ENCODE data around the gene SLC9A8.
A peak's percentile ranks its signal among the peaks of the same experiment; 100 is the strongest.

The SLC9A8 gene

DNA sequence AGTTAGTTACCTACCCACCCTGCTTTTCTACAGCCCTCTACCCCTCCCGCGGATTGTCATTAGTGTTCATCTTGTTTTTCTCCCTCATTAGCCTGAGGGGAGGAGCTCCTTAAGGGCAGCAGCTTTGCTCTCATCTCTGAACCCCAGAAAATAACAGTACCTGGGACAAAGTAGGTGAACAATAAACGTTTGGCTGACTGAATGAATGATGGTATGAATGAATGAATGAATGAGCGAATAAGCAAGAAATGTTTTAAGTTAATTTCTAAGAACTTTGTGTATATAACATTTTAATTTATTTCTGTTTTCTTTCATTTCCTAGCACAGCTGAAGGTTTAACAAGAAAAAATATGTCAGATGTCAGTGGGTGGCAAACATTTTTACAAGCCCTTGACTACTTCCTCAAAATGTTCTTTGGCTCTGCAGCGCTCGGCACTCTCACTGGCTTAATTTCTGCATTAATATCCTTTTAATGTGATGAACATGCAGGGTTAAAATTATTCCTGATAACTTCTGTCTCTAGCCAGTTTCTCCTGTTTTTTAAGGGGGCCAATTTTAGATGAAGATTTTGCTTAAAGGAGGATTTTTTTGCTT lies 50.1 kb downstream of the SLC9A8 start:
- no peak for TF ChIP-seq POLR2A (IDR thresholded peaks at IDR 0.05; ENCODE audit: low read length)
- no peak for TF ChIP-seq GATA1 (IDR thresholded peaks at IDR 0.05; ENCODE audit: low read depth, low read length)
- DNase-seq = no peak

- DNase-seq = no peak
- TF ChIP-seq POLR2A (IDR thresholded peaks at IDR 0.05; ENCODE audit: low read length) (no peak), GATA1 (IDR thresholded peaks at IDR 0.05; ENCODE audit: low read depth, low read length) (no peak)
Measured at GRCh38 chr20:49863666-49864065, 51.0 kb downstream of the SLC9A8 start.

DNA sequence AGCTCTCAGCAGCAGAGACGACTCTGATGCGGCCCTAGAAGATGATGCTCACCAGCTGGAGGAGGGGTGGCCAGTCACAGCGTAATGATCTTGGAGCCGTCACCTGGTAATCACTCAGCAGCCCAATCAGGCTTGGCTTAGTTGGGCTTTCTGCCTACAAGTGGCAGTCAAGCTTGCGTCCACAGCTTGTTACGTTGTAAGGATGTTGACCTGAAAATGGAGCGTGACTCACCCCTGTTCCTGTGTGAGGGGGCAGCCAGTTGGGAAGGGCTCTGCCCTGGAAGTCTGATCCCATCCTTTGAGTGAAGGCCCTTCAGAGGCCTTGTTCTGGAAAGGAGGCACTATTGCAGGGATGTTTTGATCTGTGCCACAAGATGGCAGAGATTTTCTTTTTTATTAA lies 52.9 kb downstream of the SLC9A8 start:
- no peak for DNase-seq
- TF ChIP-seq GATA1 (IDR thresholded peaks at IDR 0.05; ENCODE audit: low read depth, low read length) (no peak), POLR2A (IDR thresholded peaks at IDR 0.05; ENCODE audit: low read length) (no peak)

DNA sequence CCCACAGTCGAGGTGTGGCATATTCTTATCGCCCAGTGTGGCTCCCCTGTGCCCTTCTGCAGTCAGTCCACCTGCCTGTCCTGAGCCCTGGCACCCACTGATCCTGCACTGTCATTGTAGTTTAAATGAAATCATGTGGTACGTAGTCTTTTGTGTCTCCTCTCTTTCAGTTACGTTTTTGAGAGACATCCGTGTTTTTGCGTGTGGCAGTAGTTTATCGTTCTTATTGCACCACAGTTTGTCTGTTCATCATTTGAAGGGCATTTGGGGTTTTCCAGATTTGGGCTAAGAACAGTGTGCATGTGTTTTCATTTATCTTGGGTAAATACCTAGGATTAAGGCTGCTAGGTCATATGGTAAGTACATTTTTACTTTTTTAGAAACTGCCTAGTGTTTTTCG lies 53.4 kb downstream of the SLC9A8 start:
- DNase-seq = no peak
- TF ChIP-seq POLR2A (IDR thresholded peaks at IDR 0.05; ENCODE audit: low read length) = no peak
- TF ChIP-seq GATA1 (IDR thresholded peaks at IDR 0.05; ENCODE audit: low read depth, low read length) = no peak

GRCh38 chr20:49867453-49868215 lies 55.0 kb downstream of the SLC9A8 start:
- DNase-seq = no peak
- no peak for TF ChIP-seq GATA1 (IDR thresholded peaks at IDR 0.05; ENCODE audit: low read depth, low read length)
- TF ChIP-seq POLR2A (IDR thresholded peaks at IDR 0.05; ENCODE audit: low read length) = no peak

- DNase-seq = no peak
- no peak for TF ChIP-seq POLR2A (IDR thresholded peaks at IDR 0.05; ENCODE audit: low read length)
- no peak for TF ChIP-seq GATA1 (IDR thresholded peaks at IDR 0.05; ENCODE audit: low read depth, low read length)
Measured at GRCh38 chr20:49868538-49868937, 55.9 kb downstream of the SLC9A8 start.

- peak; percentile 7 to 38 for DNase-seq
- TF ChIP-seq POLR2A (IDR thresholded peaks at IDR 0.05; ENCODE audit: low read length) (no peak), GATA1 (IDR thresholded peaks at IDR 0.05; ENCODE audit: low read depth, low read length) (no peak)
Measured at GRCh38 chr20:49868964-49869363, 56.3 kb downstream of the SLC9A8 start.

DNA sequence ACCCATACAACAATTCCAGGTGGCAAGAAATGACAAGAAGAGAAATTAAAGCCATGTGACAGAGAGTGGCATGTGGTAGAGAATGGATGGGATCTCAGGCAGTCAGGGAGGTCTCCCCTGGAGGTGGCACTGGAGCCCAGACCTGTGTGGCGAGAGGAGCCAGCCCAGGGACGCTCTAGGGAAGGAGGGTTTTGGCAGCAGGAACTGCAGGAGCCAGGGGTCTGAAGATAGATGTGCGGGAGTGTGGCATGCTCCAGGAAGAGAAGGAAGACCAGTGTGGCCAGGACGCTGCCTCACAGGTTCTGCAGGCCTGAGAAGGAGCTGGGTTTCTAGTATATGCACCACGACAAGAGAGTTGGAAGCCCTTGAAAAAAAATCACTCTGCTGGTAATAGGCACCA lies 57.6 kb downstream of the SLC9A8 start:
- no peak for DNase-seq
- TF ChIP-seq GATA1 (IDR thresholded peaks at IDR 0.05; ENCODE audit: low read depth, low read length) = no peak
- no peak for TF ChIP-seq POLR2A (IDR thresholded peaks at IDR 0.05; ENCODE audit: low read length)

DNA sequence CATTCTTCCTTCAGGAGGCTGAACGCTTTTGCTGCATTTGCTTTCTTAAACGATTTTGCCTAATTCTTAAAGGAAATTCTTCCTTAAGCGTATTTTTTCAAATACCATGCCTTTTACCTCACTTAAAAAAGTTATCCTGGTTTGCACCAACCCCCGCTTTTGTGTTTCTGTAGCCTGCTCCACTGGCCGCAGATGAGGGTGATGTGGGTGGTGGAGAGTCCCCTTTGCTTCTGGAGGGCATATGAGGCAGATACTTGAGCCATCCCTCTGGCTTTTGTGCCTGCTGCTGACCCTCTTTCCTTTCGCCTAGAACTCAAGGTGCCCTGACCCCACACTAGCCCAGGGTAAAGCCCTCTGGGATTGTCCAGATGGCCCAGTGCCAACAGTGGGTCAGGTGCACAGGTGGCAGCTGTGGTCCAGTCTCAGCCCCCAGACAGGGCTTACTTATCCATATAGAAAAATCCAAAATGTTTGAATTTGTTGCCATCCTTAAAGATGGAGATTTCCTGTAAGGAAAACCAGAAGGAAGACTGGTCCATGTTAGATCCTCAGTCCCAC lies 58.8 kb downstream of the SLC9A8 start:
- TF ChIP-seq GATA1 (IDR thresholded peaks at IDR 0.05; ENCODE audit: low read depth, low read length) (no peak), POLR2A (IDR thresholded peaks at IDR 0.05; ENCODE audit: low read length) (no peak)

DNA sequence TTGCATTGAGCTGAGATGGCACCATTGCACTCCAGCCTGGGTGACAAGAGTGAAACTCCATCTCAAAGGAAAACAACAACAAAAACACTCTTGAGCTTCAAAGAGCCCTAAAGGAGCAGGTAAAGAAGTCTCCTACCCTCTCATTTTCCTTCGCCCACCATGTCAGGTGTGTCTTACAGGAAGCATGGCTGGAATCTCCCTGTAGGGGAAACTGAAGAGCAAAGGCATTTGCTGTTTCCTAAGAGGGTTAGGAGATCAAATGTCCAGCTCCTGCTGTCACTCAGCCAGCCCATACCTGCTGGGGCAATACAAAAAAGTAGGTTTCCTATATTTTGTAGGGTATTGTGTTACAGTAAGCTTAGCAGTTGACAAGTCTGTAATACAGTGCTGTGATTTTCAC lies 59.4 kb downstream of the SLC9A8 start:
- no peak for TF ChIP-seq GATA1 (IDR thresholded peaks at IDR 0.05; ENCODE audit: low read depth, low read length)
- no peak for TF ChIP-seq POLR2A (IDR thresholded peaks at IDR 0.05; ENCODE audit: low read length)
- DNase-seq = no peak

More for the DNA sequence above, 58.8 kb downstream of the SLC9A8 start:
- DNase-seq = no peak

DNA sequence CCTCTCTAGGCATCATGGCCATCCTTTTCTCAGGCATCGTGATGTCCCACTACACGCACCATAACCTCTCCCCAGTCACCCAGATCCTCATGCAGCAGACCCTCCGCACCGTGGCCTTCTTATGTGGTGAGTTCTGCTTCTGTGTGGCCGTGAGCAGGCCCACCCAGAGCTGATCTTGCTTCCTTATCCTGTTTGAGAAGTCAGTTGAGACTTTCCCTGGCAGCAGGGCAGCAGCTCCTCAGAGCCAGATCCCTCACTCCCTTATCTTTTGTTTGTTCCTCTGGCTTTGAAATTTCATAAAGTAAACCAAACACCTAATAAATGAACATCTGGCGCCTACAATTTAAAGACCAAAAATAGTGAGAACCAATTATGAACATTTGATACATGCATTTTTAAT lies 62.1 kb downstream of the SLC9A8 start:
- no peak for DNase-seq

GRCh38 chr20:49877386-49877921 lies 64.8 kb downstream of the SLC9A8 start:
- DNase-seq = no peak
- TF ChIP-seq POLR2A (IDR thresholded peaks at IDR 0.05; ENCODE audit: low read length) (no peak), GATA1 (IDR thresholded peaks at IDR 0.05; ENCODE audit: low read depth, low read length) (no peak)

More for the DNA sequence above, 62.1 kb downstream of the SLC9A8 start:
- TF ChIP-seq POLR2A (IDR thresholded peaks at IDR 0.05; ENCODE audit: low read length) = no peak
- no peak for TF ChIP-seq GATA1 (IDR thresholded peaks at IDR 0.05; ENCODE audit: low read depth, low read length)

DNA sequence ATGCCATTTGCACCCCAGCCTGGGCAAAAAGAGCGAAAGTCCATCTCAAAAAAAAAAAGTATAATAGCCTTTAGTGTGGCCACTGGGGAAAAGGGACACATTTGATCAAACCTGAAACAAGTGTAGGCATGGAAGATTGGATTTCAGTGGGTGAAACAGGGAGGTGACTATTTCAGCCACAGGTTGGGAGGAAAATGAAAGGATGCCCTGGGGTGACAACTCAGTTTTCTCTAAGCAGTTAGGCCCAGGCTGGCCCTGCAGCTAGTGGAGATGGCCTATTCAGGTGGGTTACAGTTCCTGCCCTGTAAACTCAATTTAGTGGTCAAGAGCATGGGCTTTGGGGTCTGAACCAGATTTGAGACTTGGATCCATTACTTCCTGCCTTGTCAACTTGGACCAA lies 66.3 kb downstream of the SLC9A8 start:
- TF ChIP-seq POLR2A (IDR thresholded peaks at IDR 0.05; ENCODE audit: low read length) (no peak), GATA1 (IDR thresholded peaks at IDR 0.05; ENCODE audit: low read depth, low read length) (no peak)
- DNase-seq = no peak

DNA sequence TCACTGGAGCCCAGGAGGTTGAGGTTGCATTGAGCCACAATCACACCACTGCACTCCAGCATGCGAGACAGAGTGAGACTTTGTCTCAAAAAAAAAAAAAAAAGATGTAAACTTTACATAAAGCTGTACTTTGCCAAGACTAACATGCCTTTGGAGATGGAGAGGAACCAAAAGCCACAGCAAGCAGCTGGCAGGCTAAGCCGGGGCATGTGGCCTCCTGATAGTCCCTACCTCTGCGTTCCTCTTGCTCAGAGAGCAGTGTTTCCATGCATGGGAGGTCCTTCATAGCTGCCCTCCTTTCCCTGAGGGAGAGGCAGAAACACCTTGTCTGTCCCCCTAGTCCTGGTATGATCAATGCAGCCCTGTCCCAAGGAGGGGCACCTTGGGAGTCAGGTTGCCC lies 67.5 kb downstream of the SLC9A8 start:
- TF ChIP-seq POLR2A (IDR thresholded peaks at IDR 0.05; ENCODE audit: low read length) (no peak), GATA1 (IDR thresholded peaks at IDR 0.05; ENCODE audit: low read depth, low read length) (no peak)
- DNase-seq = no peak

All from erythroblast (primary cell).